Measurements from ENCODE around the gene KLHL24. TPM values are rescaled to one million over a fixed set of nuclear protein-coding genes. Genes with fewer than 3 reads are reported as not detected.

The KLHL24 gene, protein sequence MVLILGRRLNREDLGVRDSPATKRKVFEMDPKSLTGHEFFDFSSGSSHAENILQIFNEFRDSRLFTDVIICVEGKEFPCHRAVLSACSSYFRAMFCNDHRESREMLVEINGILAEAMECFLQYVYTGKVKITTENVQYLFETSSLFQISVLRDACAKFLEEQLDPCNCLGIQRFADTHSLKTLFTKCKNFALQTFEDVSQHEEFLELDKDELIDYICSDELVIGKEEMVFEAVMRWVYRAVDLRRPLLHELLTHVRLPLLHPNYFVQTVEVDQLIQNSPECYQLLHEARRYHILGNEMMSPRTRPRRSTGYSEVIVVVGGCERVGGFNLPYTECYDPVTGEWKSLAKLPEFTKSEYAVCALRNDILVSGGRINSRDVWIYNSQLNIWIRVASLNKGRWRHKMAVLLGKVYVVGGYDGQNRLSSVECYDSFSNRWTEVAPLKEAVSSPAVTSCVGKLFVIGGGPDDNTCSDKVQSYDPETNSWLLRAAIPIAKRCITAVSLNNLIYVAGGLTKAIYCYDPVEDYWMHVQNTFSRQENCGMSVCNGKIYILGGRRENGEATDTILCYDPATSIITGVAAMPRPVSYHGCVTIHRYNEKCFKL
- 70.7 and 131 TPM in 2 replicates for total RNA-seq
- polyA plus RNA-seq = 12.2 and 20.4 TPM in 2 replicates
- 4.6 and 6.3 TPM in 2 replicates for polyA plus RNA-seq (2012)
- 2.4 and 8.3 TPM in 2 replicates for polyA minus RNA-seq (ENCODE audit: low replicate concordance)

- peak within 1 kb of the TSS; percentile 55 to 94 (median 80) for H3K4me3 ChIP-seq (replicated peaks in 1 of 4; ENCODE audit: control extremely low read depth in 1 of 4, insufficient read depth in 1 of 4, low read depth in 3 of 4, low read length in 4 of 4)
- peak within 1 kb of the TSS; percentile 71 for H3K9ac ChIP-seq (ENCODE audit: insufficient read depth, low read length)
Measured at GRCh38 chr3:183635431-183636220, at the start of gene KLHL24. TSS of gene KLHL24 (plus strand) at chr3:183635623. CDS start at chr3:183650357, 14,734 bp downstream.

DNA sequence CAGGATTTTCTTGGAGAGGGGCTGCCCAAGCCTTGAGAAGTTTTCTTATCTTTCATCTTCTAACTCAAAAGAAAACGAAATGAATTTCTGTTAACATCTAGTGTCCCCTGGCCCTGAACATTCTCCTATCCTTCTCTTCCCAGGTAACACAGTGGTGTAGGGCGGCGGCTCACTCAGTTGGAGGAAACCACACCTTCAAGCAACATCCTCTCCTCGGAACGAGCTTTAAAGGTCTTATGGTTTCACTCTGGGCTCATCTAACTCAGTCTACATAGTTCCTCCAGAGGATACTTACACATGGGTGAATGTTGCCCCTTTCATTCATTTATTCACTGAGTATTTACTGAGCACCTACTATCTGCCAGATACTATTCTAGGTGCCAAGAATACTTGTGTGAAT is 48.9 kb upstream of the KLHL24 start:
- H3K4me2 ChIP-seq (ENCODE audit: extremely low read depth, insufficient read depth, low read length) = no peak overlapping the region

More at GRCh38 chr3:183635431-183636220, at the start of gene KLHL24:
- no peaks in the 10 kb centered on the region for H3K4me1 ChIP-seq (ENCODE audit: control insufficient read depth, extremely low read depth, insufficient read depth, low read length)
- H2AFZ ChIP-seq (ENCODE audit: low read length) = peak within 1 kb of the TSS; percentile 88
- no peaks in the 10 kb centered on the region for H3K27me3 ChIP-seq (ENCODE audit: control insufficient read depth, insufficient read depth, low read length)
- no peak for TF ChIP-seq EZH2 (IDR thresholded peaks at IDR 0.05; ENCODE audit: low read length, missing control alignments)
- TF ChIP-seq, protein P1, sequence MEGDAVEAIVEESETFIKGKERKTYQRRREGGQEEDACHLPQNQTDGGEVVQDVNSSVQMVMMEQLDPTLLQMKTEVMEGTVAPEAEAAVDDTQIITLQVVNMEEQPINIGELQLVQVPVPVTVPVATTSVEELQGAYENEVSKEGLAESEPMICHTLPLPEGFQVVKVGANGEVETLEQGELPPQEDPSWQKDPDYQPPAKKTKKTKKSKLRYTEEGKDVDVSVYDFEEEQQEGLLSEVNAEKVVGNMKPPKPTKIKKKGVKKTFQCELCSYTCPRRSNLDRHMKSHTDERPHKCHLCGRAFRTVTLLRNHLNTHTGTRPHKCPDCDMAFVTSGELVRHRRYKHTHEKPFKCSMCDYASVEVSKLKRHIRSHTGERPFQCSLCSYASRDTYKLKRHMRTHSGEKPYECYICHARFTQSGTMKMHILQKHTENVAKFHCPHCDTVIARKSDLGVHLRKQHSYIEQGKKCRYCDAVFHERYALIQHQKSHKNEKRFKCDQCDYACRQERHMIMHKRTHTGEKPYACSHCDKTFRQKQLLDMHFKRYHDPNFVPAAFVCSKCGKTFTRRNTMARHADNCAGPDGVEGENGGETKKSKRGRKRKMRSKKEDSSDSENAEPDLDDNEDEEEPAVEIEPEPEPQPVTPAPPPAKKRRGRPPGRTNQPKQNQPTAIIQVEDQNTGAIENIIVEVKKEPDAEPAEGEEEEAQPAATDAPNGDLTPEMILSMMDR (conservative IDR thresholded peaks at IDR 0.05 in 1 of 2, IDR thresholded peaks at IDR 0.05 in 1 of 2; ENCODE audit: low read depth in 1 of 2, low read length in 2 of 2) = no peak
- H4K20me1 ChIP-seq (ENCODE audit: control insufficient read depth, extremely low read depth, insufficient read depth, low read length) = no peaks in the 10 kb centered on the region
- H3K79me2 ChIP-seq (ENCODE audit: control insufficient read depth, insufficient read depth, low read length) = no peaks in the 10 kb centered on the region
- H3K4me2 ChIP-seq (ENCODE audit: extremely low read depth, insufficient read depth, low read length) = peak within 1 kb of the TSS; percentile 72
- peak; percentile 91 to 93 for DNase-seq (ENCODE audit: low read depth in 2 of 2)
- peak within 1 kb of the TSS; percentile 78 for H3K27ac ChIP-seq (ENCODE audit: insufficient read depth, low read length)
- H3K9me3 ChIP-seq (ENCODE audit: control insufficient read depth, insufficient read depth, low read depth, low read length) = no peaks in the 10 kb centered on the region
- H3K36me3 ChIP-seq (ENCODE audit: control insufficient read depth, insufficient read depth, low read length) = no peaks in the 10 kb centered on the region

More for the DNA sequence above, 48.9 kb upstream of the KLHL24 start:
- DNase-seq (ENCODE audit: low read depth in 2 of 2) = no peak
- Histone ChIP-seq H3K27me3 (ENCODE audit: control insufficient read depth, insufficient read depth, low read length) (no peaks in the 10 kb centered on the region), H3K4me1 (ENCODE audit: control insufficient read depth, extremely low read depth, insufficient read depth, low read length) (peaks cover 4% of the 10 kb centered on the region), H3K27ac (ENCODE audit: insufficient read depth, low read length) (no peak overlapping the region), H3K79me2 (ENCODE audit: control insufficient read depth, insufficient read depth, low read length) (no peaks in the 10 kb centered on the region), H3K9me3 (ENCODE audit: control insufficient read depth, insufficient read depth, low read depth, low read length) (no peaks in the 10 kb centered on the region), H3K36me3 (ENCODE audit: control insufficient read depth, insufficient read depth, low read length) (no peaks in the 10 kb centered on the region), H4K20me1 (ENCODE audit: control insufficient read depth, extremely low read depth, insufficient read depth, low read length) (no peaks in the 10 kb centered on the region), H2AFZ (ENCODE audit: low read length) (no peak overlapping the region), H3K9ac (ENCODE audit: insufficient read depth, low read length) (no peak overlapping the region), H3K4me3 (replicated peaks in 1 of 4; ENCODE audit: control extremely low read depth in 1 of 4, insufficient read depth in 1 of 4, low read depth in 3 of 4, low read length in 4 of 4) (no peak overlapping the region)
- no peak for TF ChIP-seq EZH2 (IDR thresholded peaks at IDR 0.05; ENCODE audit: low read length, missing control alignments)
- TF ChIP-seq, protein P1 (conservative IDR thresholded peaks at IDR 0.05 in 1 of 2, IDR thresholded peaks at IDR 0.05 in 1 of 2; ENCODE audit: low read depth in 1 of 2, low read length in 2 of 2) = no peak

All from fibroblast of lung (primary cell).